Measurements from ENCODE around the gene SMAD5.

Gene SMAD5

DNA sequence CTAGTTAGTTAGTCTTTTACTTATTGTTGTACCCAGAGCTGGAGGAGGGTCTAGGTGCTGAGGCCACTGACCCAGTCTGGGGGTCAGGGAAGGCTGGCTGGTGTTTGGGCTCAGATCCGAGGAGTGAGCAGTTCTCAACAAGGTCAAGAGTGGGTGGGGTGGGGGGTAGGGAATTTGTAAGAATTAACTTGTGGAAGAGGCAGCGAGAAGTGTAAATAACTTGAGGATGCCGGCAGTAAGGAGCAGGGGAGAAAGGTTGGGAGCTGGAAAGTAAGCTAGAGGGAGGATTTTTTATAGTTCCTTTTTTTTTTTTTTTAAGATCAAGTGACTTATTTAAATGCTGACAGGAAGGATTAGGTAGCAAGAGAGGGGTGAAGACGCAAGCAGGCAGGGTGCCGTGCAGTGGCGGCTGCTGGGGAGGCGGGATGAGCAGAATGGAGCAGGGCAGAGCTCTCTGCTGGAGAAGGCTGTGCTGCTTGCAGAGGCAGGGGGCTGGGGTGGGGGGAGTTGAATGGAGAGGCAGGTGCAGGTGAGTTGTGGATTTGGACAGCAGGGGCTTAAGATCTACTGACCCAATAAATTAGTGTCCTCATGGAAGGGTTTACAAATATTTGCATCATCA lies 95.6 kb downstream of the SMAD5 start:
- DNase-seq, result no peak

DNA sequence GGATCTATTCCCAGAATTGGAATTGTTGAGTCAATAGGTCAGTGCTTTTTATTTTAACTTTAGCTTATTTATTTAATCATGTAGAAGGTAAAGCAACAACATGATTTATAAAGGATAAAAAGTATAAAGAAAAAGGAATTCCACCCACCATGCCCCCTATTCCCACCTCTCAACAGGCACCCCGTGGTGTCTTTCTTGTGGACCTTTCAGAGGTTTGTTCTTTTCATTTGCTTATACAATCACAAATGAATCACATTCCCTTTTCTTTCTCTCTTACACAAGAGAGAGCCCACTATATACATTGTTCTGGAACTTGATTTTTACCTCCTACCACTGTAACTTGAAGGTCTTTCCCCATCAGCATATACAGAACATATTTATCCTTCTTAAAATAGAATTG lies 97.5 kb downstream of the SMAD5 start:
- no peak for DNase-seq

DNA sequence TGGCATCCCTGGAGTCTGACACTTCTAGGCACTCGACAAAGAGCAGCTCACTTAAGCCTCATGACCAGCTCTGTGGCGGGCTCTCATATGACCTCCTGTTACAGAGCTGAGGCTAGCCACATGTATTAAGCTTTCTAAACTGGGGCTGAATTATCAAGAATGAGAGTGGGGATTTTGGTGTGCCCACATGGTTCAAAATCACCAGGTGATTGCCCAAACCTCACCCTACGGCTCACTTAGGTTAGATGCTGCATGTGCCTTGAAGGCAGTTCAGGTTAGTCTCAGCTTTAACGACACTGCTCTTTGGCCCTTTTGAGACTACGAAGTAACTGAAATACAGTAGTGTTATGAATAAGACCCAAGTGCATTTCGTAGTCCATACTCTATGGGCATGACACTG lies 99.7 kb downstream of the SMAD5 start:
- no peak for DNase-seq
